IMR-90 (cell line): ENCODE measurements around the gene ACOX3. TPM values are rescaled to one million over a fixed set of nuclear protein-coding genes. Genes with fewer than 3 reads are reported as not detected.

ENCODE experiments used
- ATAC-seq: fragments of 200-7000 bp; cut with Tn5 transposase; 2 replicates; pipeline ENCODE4 v1.9.1; 2020; ENCODE audit warnings: low read depth, mild to moderate bottlenecking, moderate library complexity
- BruUV-seq: library from RNA; stranded (reverse); fragments of 400-500 nt; replicated peaks from 2 replicates; lab custom pipeline; 2021; lab: Mats Ljungman, UMichigan
- CTCF ChIA-PET: fragments of 300-600 bp; formaldehyde crosslinking; extraction: SDS; loops from one replicate; lab custom pipeline; 2021; ENCODE audit warnings: antibody characterized with exemption; lab: Yijun Ruan, JAX
- POLR2A ChIA-PET: fragments of 300-600 bp; sonication (Branson Sonifier 250); formaldehyde crosslinking; loops from one replicate; lab custom pipeline; 2022; ENCODE audit warnings: antibody characterized with exemption; ENCODE audit not compliant: unreplicated experiment; lab: Charles Lee
- DNase-seq: peaks from one replicate; pipeline ENCODE4 v3.0.0; 2013
- H2AFZ ChIP-seq: replicated peaks from 2 replicates; pipeline ENCODE3; 2013; ENCODE audit warnings: low read length, mild to moderate bottlenecking; ENCODE audit not compliant: poor library complexity
- H2AK5ac ChIP-seq: 2 replicates; pipeline ENCODE4 v1.6.1; 2013; ENCODE audit warnings: low read depth, low read length, inconsistent platforms
- H2AK9ac ChIP-seq: replicated peaks from 2 replicates; pipeline ENCODE3; 2013; ENCODE audit warnings: mild to moderate bottlenecking, low read depth, low read length, moderate library complexity; ENCODE audit not compliant: poor library complexity
- H2BK120ac ChIP-seq: 2 replicates; pipeline ENCODE4 v1.6.1; 2013; ENCODE audit warnings: low read depth, low read length, inconsistent platforms
- H2BK15ac ChIP-seq: 3 replicates; pipeline ENCODE4 v1.6.1; 2013; ENCODE audit warnings: low read depth, low read length, inconsistent platforms
- H2BK20ac ChIP-seq: 2 replicates; pipeline ENCODE4 v1.6.1; 2013; ENCODE audit warnings: low read depth, mild to moderate bottlenecking, inconsistent platforms, low read length, moderate library complexity
- H2BK5ac ChIP-seq: 2 replicates; pipeline ENCODE4 v1.6.1; 2013; ENCODE audit warnings: mild to moderate bottlenecking, low read depth, low read length, inconsistent platforms; ENCODE audit not compliant: poor library complexity, severe bottlenecking
- H3K14ac ChIP-seq: replicated peaks from 2 replicates; pipeline ENCODE4 v1.6.1; 2013; ENCODE audit warnings: low read depth, low read length, inconsistent platforms
- H3K18ac ChIP-seq: 2 replicates; pipeline ENCODE4 v1.6.1; 2013; ENCODE audit warnings: low read depth, low read length, control low read depth
- H3K23ac ChIP-seq: 2 replicates; pipeline ENCODE4 v1.6.1; 2013; ENCODE audit warnings: low read depth, low read length, inconsistent platforms
- H3K27ac ChIP-seq: 2 replicates; pipeline ENCODE4 v1.5.1; 2013; ENCODE audit warnings: mild to moderate bottlenecking, control low read depth, low read length; ENCODE audit not compliant: insufficient read depth
- H3K27me3 ChIP-seq: 2 replicates; pipeline ENCODE4 v1.6.1; 2013; ENCODE audit warnings: low read length; ENCODE audit not compliant: control insufficient read depth, insufficient read depth
- H3K36me3 ChIP-seq: 2 replicates; pipeline ENCODE4 v1.6.1; 2013; ENCODE audit warnings: low read length, mixed read lengths; ENCODE audit not compliant: control insufficient read depth, insufficient read depth
- H3K4ac ChIP-seq: 2 replicates; pipeline ENCODE4 v1.6.1; 2013; ENCODE audit warnings: low read depth, low read length, inconsistent platforms
- H3K4me1 ChIP-seq: 2 replicates; pipeline ENCODE4 v1.6.1; 2013; ENCODE audit warnings: low read length, mixed read lengths; ENCODE audit not compliant: control insufficient read depth, insufficient read depth
- H3K4me2 ChIP-seq: 2 replicates; pipeline ENCODE4 v1.6.1; 2013; ENCODE audit warnings: low read depth, mild to moderate bottlenecking, control low read depth, low read length, moderate library complexity
- H3K4me3 ChIP-seq: 2 replicates; pipeline ENCODE4 v1.5.1; 2013; ENCODE audit warnings: low read depth, mild to moderate bottlenecking, control low read depth, low read length, moderate library complexity; ENCODE audit not compliant: insufficient read depth
- H3K56ac ChIP-seq: 2 replicates; pipeline ENCODE4 v1.6.1; 2013; ENCODE audit warnings: low read length, inconsistent platforms; ENCODE audit not compliant: insufficient read depth; ENCODE audit errors: extremely low read depth
- H3K79me1 ChIP-seq, 2 experiments: 2 replicates each; pipeline ENCODE4 v1.6.1; 2013; ENCODE audit warnings: low read length in 2 of 2, inconsistent platforms in 1 of 2, low read depth in 1 of 2
- H3K9ac ChIP-seq: 2 replicates; pipeline ENCODE4 v1.6.1; 2013; ENCODE audit warnings: low read depth, low read length, control low read depth
- H3K9me1 ChIP-seq: 2 replicates; pipeline ENCODE4 v1.6.1; 2013; ENCODE audit warnings: low read length, inconsistent platforms; ENCODE audit not compliant: insufficient read depth
- H3K9me3 ChIP-seq: 2 replicates; pipeline ENCODE4 v1.6.1; 2013; ENCODE audit warnings: low read length; ENCODE audit not compliant: control insufficient read depth, insufficient read depth
- H4K20me1 ChIP-seq: 2 replicates; pipeline ENCODE4 v1.6.1; 2013; ENCODE audit warnings: low read length, inconsistent platforms; ENCODE audit not compliant: insufficient read depth
- H4K5ac ChIP-seq: 2 replicates; pipeline ENCODE4 v1.6.1; 2013; ENCODE audit warnings: mild to moderate bottlenecking, low read depth, low read length, control low read depth
- H4K8ac ChIP-seq, 2 experiments: 2 replicates each; pipeline ENCODE4 v1.6.1; 2013; ENCODE audit warnings: low read depth in 2 of 2, low read length in 2 of 2, control low read depth in 1 of 2, inconsistent platforms in 1 of 2
- H4K91ac ChIP-seq: 2 replicates; pipeline ENCODE4 v1.6.1; 2013; ENCODE audit warnings: low read depth, low read length, inconsistent platforms; ENCODE audit not compliant: insufficient read depth
- CEBPB ChIP-seq: IDR thresholded peaks from 2 replicates; pipeline ENCODE4 v1.6.1; 2012; ENCODE audit warnings: low read depth, low read length, improper control_type of control experiment
- CHD1 ChIP-seq: IDR thresholded peaks from 2 replicates; pipeline ENCODE4 v1.6.1; 2012; ENCODE audit warnings: low read depth, low read length, improper control_type of control experiment
- ELK1 ChIP-seq: fragments of 150-350 bp; IDR thresholded peaks from 2 replicates; pipeline ENCODE4 v1.6.1; 2016; ENCODE audit warnings: low read depth, mild to moderate bottlenecking, low read length, moderate library complexity, borderline replicate concordance
- FOS ChIP-seq: fragments of 150-350 bp; IDR thresholded peaks from 2 replicates; pipeline ENCODE4 v1.6.1; 2016; ENCODE audit warnings: low read depth, low read length
- MAFK ChIP-seq: IDR thresholded peaks from 2 replicates; pipeline ENCODE4 v1.6.1; 2012; ENCODE audit warnings: low read depth, low read length, improper control_type of control experiment
- NFE2L2 ChIP-seq: fragments of 150-350 bp; IDR thresholded peaks from 2 replicates; pipeline ENCODE4 v1.6.1; 2016; ENCODE audit warnings: low read depth, mild to moderate bottlenecking, low read length
- RAD21 ChIP-seq: IDR thresholded peaks from 2 replicates; pipeline ENCODE4 v1.6.1; 2012; ENCODE audit warnings: low read length, improper control_type of control experiment
- RCOR1 ChIP-seq: IDR thresholded peaks from 2 replicates; pipeline ENCODE4 v1.6.1; 2012; ENCODE audit warnings: mild to moderate bottlenecking, low read length, improper control_type of control experiment; ENCODE audit not compliant: insufficient replicate concordance
- SMC3 ChIP-seq: fragments of 150-350 bp; IDR thresholded peaks from 2 replicates; pipeline ENCODE4 v1.6.1; 2016; ENCODE audit warnings: low read depth, mild to moderate bottlenecking, antibody characterized with exemption, low read length, moderate library complexity
- USF2 ChIP-seq: fragments of 150-350 bp; IDR thresholded peaks from 2 replicates; pipeline ENCODE4 v1.6.1; 2017; ENCODE audit warnings: mild to moderate bottlenecking, antibody characterized with exemption, low read length, low read depth
- WGBS, 2 experiments: methylation state at CpG; one replicate each; pipeline versions ENCODE4 v1.1.5 to v1.1.7; 2013; ENCODE audit warnings: missing lambda C conversion rate in 2 of 2; ENCODE audit not compliant: insufficient read length in 1 of 2; ENCODE audit errors: extremely low coverage in 2 of 2; 5-methylcytosine and 5-hydroxymethylcytosine counted together
- dilution Hi-C: fragments of 300-500 bp; cut with HindIII; formaldehyde crosslinking; loops from one replicate; pipeline ENCODE4 v1.14.3; 2018; ENCODE audit warnings: low sequenced_read_pairs; ENCODE audit not compliant: unreplicated experiment
- in situ Hi-C: fragments of 300-500 bp; cut with MboI; formaldehyde crosslinking; loops from 3 replicates; pipeline ENCODE4 v1.14.3; 2019; ENCODE audit warnings: low sequenced_read_pairs, inconsistent platforms, mixed read lengths
- intact Hi-C: fragments of 100-400 bp; cut with micrococcal nuclease; formaldehyde crosslinking; loops from 2 replicates; pipeline ENCODE4 v1.10.0; 2022
- polyA plus RNA-seq, 3 experiments: library from polyadenylated mRNA; depleted of rRNA; stranded (reverse); fragments of >200 nt; gene quantifications; 2 replicates each; pipeline ENCODE4 v1.2.3, GENCODE V29; 2012; ENCODE audit warnings: low replicate concordance in 1 of 3
- total RNA-seq: library from RNA; depleted of rRNA; stranded (reverse); fragments of >200 nt; gene quantifications from 2 replicates; pipeline ENCODE4 v1.2.3, GENCODE V29; 2012

The ACOX3 gene
- total and polyA plus RNA-seq, 2 of the 4 experiments (the other 2 are of a cell fraction), result 15.2 to 25.8 TPM

- TF ChIP-seq ELK1, result no peak
- TF ChIP-seq FOS, result no peak
- no peak for TF ChIP-seq MAFK
- no peak for TF ChIP-seq NFE2L2
- no peak for TF ChIP-seq CEBPB
- no peak for TF ChIP-seq SMC3
- TF ChIP-seq USF2, result no peak
- no peak for TF ChIP-seq RCOR1
- no peak for TF ChIP-seq RAD21
- TF ChIP-seq CHD1, result no peak
- intact Hi-C loops, result no loop called here
- H2AK9ac ChIP-seq, result no peak overlapping the region
Measured at GRCh38 chr4:8320386-8320750, 120.2 kb downstream of the ACOX3 start.

More at GRCh38 chr4:8320386-8320750, 120.2 kb downstream of the ACOX3 start:
- Histone ChIP-seq H3K4me3 (no peak overlapping the region), H4K20me1 (no peaks in the 10 kb centered on the region; the same call in 1 of the 2 replicates), H3K9ac (no peak overlapping the region), H3K18ac (no peak overlapping the region), H3K4ac (no peak overlapping the region), H3K27me3 (no peaks in the 10 kb centered on the region), H2BK15ac (no peak overlapping the region), H3K9me1 (peaks cover 15% of the 10 kb centered on the region), H2AFZ (no peak overlapping the region), H3K56ac (no peak overlapping the region), H2BK5ac (no peak overlapping the region), H3K4me2 (no peak overlapping the region), H3K36me3 (no peaks in the 10 kb centered on the region), H2AK5ac (no peak overlapping the region), H3K79me1 (no peaks in the 10 kb centered on the region), H3K27ac (no peak overlapping the region), H3K4me1 (peaks cover 12% of the 10 kb centered on the region), H3K23ac (no peak overlapping the region), H3K9me3 (no peaks in the 10 kb centered on the region), H4K5ac (no peak overlapping the region), H4K8ac (no peak overlapping the region), H2BK20ac (no peak overlapping the region), H2BK120ac (no peak overlapping the region), H3K14ac (no peak overlapping the region), H4K91ac (no peak overlapping the region)
- WGBS, 2 experiments, result no CpG with 5 or more reads among the region's 2 CpGs
- ATAC-seq (no peak), DNase-seq (no peak)
- dilution Hi-C loops (no loop called here), in situ Hi-C loops (no loop called here)
- POLR2A ChIA-PET, result no interaction called here
- CTCF ChIA-PET, result interaction anchor here (1.1 kb wide), 1 partner anchor 53 kb away, joined by 3 read pairs; no protein-coding TSS in a partner anchor
- BruUV-seq, result no TSS peak
